ENCODE data around the gene TNFRSF1B. TPM values are rescaled to one million over a fixed set of nuclear protein-coding genes. Genes with fewer than 3 reads are reported as not detected.

The TNFRSF1B gene
- total and polyA plus RNA-seq, 2 experiments from 2014 or later = 0.91 to 4.1 TPM

- Mint-ChIP-seq H3K4me1 (peaks cover 23% of the 10 kb centered on the region), H3K36me3 (ENCODE audit: low read depth) (no peaks in the 10 kb centered on the region), H3K9me3 (no peaks in the 10 kb centered on the region), H3K4me3 (no peak overlapping the region), H3K27ac (no peak overlapping the region), H3K27me3 (ENCODE audit: insufficient read depth, low read depth, poor library complexity) (peaks cover 1% of the 10 kb centered on the region)
- no peaks in the 10 kb centered on the region for H3F3A ChIP-seq (replicated peaks; ENCODE audit: low read depth)
- H3K4me2 ChIP-seq = no peak overlapping the region
- H3K9me2 ChIP-seq (ENCODE audit: insufficient read depth) = no peaks in the 10 kb centered on the region
- peaks cover 9% of the 10 kb centered on the region for H3K4me1 ChIP-seq (ENCODE audit: insufficient read depth)
- no peak for TF ChIP-seq EZH2 (IDR thresholded peaks at IDR 0.05; ENCODE audit: low read depth, unreplicated experiment)
- TF ChIP-seq REST (IDR thresholded peaks at IDR 0.05; ENCODE audit: unreplicated experiment) = no peak
- TF ChIP-seq CTCF (conservative IDR thresholded peaks at IDR 0.05; ENCODE audit: low read depth in 2 of 2) = no peak
- TF ChIP-seq EZH2phosphoT487 (IDR thresholded peaks at IDR 0.05; ENCODE audit: unreplicated experiment) = no peak
- TF ChIP-seq ZNF114 (CRISPR knock-in tag; IDR thresholded peaks at IDR 0.05) = no peak
- no peak for TF ChIP-seq CREB1 (CRISPR knock-in tag; IDR thresholded peaks at IDR 0.05; ENCODE audit: low read depth)
- no peak for TF ChIP-seq JUNB (IDR thresholded peaks at IDR 0.05; ENCODE audit: unreplicated experiment)
- no peak for TF ChIP-seq POLR2AphosphoS5 (IDR thresholded peaks at IDR 0.05; ENCODE audit: low read depth)
- TF ChIP-seq ETS1 (IDR thresholded peaks at IDR 0.05) = no peak
- TF ChIP-seq ZNF462 (CRISPR knock-in tag; IDR thresholded peaks at IDR 0.05) = no peak
- no peak for TF ChIP-seq NANOG (IDR thresholded peaks at IDR 0.05; ENCODE audit: borderline replicate concordance)
- TF ChIP-seq STAT1 (IDR thresholded peaks at IDR 0.05; ENCODE audit: unreplicated experiment) = no peak
- no peak for TF ChIP-seq ZNF331 (CRISPR knock-in tag; IDR thresholded peaks at IDR 0.05; ENCODE audit: low read depth)
- DNase-seq (ENCODE audit: low spot score) (no peak), ATAC-seq (no peak)
- H3K36me3 ChIP-seq (ENCODE audit: insufficient read depth) = no peaks in the 10 kb centered on the region
- H4K20me1 ChIP-seq (replicated peaks; ENCODE audit: insufficient read depth) = no peaks in the 10 kb centered on the region
- no peak overlapping the region for H3K4me3 ChIP-seq
- H3K79me2 ChIP-seq (replicated peaks; ENCODE audit: insufficient read depth) = no peaks in the 10 kb centered on the region
- H2AFZ ChIP-seq = peak overlapping the region; percentile 76; the same call in 1 of the 2 replicates
- no peaks in the 10 kb centered on the region for H3K27me3 ChIP-seq (ENCODE audit: insufficient read depth)
- no peak overlapping the region for H3K27ac ChIP-seq (ENCODE audit: low read depth)
Observed at GRCh38 chr1:12208271-12208670, 41.5 kb downstream of the TNFRSF1B start.

Data from GM23338 (cell line).